Ureter (tissue), 1 donor: Measurements from ENCODE around the gene PPP1R3C. TPM values are rescaled to one million over a fixed set of nuclear protein-coding genes. Genes with fewer than 3 reads are reported as not detected.

Experiments used
- total RNA-seq: library from RNA; stranded (reverse); gene quantifications from one replicate; pipeline ENCODE4 v1.2.4, GENCODE V29; 2023
- donor health status: DM: yes; HTN: yes; CAD: no.

The PPP1R3C gene
- total RNA-seq, 1 donor from 2014 or later = 113 TPM

Other genes starting within 250 kb of the PPP1R3C start
- 23.4 TPM for gene HECTD2, start 222.7 kb downstream of the PPP1R3C start, total RNA-seq
- 41.0 TPM for gene TNKS2, start 165.4 kb upstream of the PPP1R3C start, total RNA-seq